ENCODE results near the gene CEP112.
"Not testable (repeated sequence)": the region's sequence is repeated elsewhere in the genome, so short reads cannot be mapped to it uniquely, and the experiment has no call there.

CEP112 gene

DNA sequence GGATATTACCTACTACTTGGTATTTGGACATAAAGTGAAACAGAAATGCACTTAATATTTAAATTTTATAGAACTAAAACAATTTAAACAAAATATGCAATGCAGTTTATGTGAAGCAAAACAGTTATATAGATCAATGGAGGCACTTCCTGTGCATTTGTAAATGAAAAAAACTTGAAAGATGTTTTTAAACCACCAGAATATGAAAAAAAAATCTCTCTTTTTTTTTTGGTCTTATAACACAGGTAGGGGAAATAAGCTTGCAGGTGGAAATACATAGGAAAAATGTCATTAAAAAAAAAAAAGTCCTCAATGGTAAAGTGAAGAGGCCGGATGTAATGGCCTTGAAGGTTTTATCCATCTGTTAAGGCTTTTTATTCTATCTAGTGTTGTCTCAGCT lies 450.2 kb downstream of the CEP112 start:
- TF ChIP-seq, protein P1, sequence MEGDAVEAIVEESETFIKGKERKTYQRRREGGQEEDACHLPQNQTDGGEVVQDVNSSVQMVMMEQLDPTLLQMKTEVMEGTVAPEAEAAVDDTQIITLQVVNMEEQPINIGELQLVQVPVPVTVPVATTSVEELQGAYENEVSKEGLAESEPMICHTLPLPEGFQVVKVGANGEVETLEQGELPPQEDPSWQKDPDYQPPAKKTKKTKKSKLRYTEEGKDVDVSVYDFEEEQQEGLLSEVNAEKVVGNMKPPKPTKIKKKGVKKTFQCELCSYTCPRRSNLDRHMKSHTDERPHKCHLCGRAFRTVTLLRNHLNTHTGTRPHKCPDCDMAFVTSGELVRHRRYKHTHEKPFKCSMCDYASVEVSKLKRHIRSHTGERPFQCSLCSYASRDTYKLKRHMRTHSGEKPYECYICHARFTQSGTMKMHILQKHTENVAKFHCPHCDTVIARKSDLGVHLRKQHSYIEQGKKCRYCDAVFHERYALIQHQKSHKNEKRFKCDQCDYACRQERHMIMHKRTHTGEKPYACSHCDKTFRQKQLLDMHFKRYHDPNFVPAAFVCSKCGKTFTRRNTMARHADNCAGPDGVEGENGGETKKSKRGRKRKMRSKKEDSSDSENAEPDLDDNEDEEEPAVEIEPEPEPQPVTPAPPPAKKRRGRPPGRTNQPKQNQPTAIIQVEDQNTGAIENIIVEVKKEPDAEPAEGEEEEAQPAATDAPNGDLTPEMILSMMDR (conservative IDR thresholded peaks at IDR 0.05; ENCODE audit: low read depth) = no peak
- no peak for DNase-seq (ENCODE audit: low spot score)
- CTCF ChIA-PET = no interaction called here
- POLR2A ChIA-PET (ENCODE audit: low non-redundant PET) = no interaction called here
- H3K27ac ChIP-seq = no peak overlapping the region

DNA sequence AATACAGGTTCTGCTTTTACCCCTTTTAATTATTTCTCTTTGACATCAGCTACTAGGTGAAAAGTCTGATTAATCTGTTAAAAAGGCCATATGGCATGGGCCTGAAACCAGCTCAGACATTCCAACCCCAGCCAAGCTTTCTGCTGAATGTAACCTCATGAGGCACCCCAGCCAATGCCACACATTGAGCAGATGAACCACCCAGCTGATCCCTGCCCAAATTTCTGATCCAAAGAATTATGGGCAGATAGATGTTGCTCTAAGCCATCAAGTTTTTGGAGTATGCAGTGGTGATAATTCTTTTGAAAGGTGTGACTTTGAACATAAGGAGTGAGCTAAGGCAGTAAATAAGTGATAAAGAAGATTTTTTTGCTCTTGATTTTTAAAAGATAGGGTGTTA lies 452.9 kb downstream of the CEP112 start:
- TF ChIP-seq, protein P1 (conservative IDR thresholded peaks at IDR 0.05; ENCODE audit: low read depth) = no peak
- H3K27ac ChIP-seq = no peak overlapping the region
- POLR2A ChIA-PET (ENCODE audit: low non-redundant PET) = no interaction called here
- CTCF ChIA-PET = no interaction called here
- DNase-seq (ENCODE audit: low spot score) = no peak

DNA sequence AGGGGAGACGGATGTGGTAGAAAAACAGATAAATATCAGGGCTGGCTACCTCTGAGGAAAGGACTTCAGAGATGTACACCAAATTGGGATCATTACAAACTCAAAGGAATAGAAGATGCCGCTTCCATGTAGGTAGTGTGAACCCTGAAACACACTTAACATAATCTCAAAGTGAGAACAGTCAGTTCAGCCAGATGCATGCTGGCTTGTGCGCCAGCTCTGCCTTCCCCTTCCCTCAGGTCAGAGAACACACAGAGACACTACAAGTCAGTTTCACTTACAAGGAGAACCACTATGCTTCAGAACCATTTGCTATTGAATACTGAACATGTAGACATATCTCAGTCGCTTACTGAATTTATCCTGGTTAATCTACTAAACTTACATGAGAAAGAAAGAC lies 454.5 kb downstream of the CEP112 start:
- TF ChIP-seq, protein P1 (conservative IDR thresholded peaks at IDR 0.05; ENCODE audit: low read depth) = no peak
- H3K27ac ChIP-seq = no peak overlapping the region
- POLR2A ChIA-PET (ENCODE audit: low non-redundant PET) = no interaction called here
- CTCF ChIA-PET = no interaction called here
- no peak for DNase-seq (ENCODE audit: low spot score)

DNA sequence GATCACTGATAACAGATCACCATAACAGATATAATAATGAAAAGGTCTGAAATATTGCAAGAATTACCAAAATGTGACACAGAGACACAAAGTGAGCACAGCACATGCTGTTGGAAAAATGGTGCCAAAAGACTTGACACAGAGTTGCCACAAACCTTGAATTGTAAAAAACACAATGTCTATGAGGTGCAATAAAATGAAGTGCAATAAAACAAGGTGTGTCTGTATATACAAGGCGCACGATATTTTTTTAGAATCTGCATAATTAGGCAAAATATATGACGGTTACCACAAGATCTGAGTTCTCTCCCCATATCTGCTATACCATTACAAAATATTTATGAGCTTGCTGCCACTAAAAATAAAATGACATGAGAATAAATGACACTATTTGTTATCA lies 458.6 kb downstream of the CEP112 start:
- no peak overlapping the region for H3K27ac ChIP-seq
- no peak for DNase-seq (ENCODE audit: low spot score)
- ChIA-PET POLR2A (ENCODE audit: low non-redundant PET) (no interaction called here), CTCF (no interaction called here)
- TF ChIP-seq, protein P1 (conservative IDR thresholded peaks at IDR 0.05; ENCODE audit: low read depth) = no peak

DNA sequence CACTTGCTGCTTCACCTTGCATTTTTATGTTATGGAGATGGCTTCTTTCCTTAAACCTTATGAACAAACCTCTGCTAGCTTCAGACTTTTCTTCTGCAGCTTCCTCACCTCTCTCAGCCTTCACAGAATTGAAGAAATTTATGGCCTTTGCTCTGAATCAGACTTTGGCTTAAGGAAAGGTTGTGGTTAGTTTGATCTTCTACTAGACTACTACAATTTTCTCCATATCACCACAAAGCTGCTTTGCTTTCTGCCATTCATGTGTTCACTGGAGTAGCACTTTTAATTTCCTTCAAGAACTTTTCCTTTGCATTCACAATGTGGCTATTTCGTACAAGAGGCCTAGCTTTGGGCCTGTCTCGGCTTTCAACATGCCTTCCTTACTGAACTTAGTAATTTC lies 459.3 kb downstream of the CEP112 start:
- CTCF ChIA-PET; DNase-seq (ENCODE audit: low spot score); POLR2A ChIA-PET (ENCODE audit: low non-redundant PET); H3K27ac ChIP-seq: not testable (repeated sequence)

DNA sequence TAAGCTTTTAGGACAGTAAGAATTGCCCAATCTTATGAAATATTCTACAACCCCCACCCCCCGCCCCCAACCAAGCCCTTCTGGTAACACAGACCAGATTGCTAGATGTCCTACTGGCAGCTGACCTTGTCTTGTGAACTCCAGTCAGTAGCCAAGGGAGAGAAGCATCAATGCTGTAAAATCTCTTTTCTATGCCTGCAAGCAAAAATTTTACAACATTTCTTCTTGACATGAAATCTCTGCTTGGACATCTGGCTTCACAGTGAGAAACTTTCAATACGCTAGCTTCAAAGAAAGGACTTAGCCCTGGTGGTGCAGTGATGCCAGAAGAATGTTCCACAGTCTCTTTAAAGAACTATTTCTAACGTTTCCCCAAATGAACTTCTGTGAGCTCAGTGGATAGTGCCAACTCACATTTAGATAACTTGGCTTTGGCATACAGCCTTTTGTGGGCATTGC lies 461.2 kb downstream of the CEP112 start:
- TF ChIP-seq, protein P1 (conservative IDR thresholded peaks at IDR 0.05; ENCODE audit: low read depth) = no peak
- CTCF ChIA-PET = interaction anchor here (0.6 kb wide), 1 partner anchor 114 kb away, joined by 4 read pairs; no protein-coding TSS in a partner anchor
- DNase-seq (ENCODE audit: low spot score) = no peak
- POLR2A ChIA-PET (ENCODE audit: low non-redundant PET) = no interaction called here
- H3K27ac ChIP-seq = no peak overlapping the region

DNA sequence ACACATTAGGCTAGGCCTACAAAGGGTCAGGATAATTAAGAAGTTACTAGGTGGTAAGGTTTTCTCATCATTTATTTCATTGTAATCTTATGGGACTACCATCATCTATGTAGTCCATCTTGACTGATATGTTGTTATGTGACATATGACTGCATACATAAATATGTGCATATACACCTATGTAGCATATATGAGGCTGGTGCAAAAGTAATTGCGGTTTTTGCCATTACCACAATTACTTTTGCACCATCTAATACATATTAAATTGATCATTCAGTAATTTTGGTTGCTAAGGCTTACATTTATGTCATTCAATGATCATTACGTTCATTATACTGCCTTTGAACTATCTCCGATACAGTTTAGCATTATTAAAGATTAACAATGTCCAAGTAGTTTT lies 462.7 kb downstream of the CEP112 start:
- no peak overlapping the region for H3K27ac ChIP-seq
- TF ChIP-seq, protein P1 (conservative IDR thresholded peaks at IDR 0.05; ENCODE audit: low read depth) = no peak
- ChIA-PET CTCF (no interaction called here), POLR2A (ENCODE audit: low non-redundant PET) (no interaction called here)
- DNase-seq (ENCODE audit: low spot score) = no peak
